Naive thymus-derived CD8-positive, alpha-beta T cell (primary cell): ENCODE data around the gene EIF6. TPM values are rescaled to one million over a fixed set of nuclear protein-coding genes. Genes with fewer than 3 reads are reported as not detected.

ENCODE experiments used
- ATAC-seq, 2 donors: fragments of 150-1000 bp; cut with Tn5 transposase in 1 of 2; sonication (Bioruptor Pico), chemical (Tn5 transposase) in 1 of 2; 1 replicate in 1 of 2; 2 replicates in 1 of 2; pipeline ENCODE4 v1.10.0; 2021; ENCODE audit warnings: mild to moderate bottlenecking in 2 of 2, moderate library complexity in 2 of 2
- POLR2A ChIA-PET: fragments of 350-600 bp; sonication (Branson Sonifier 250); formaldehyde crosslinking; loops from one replicate; lab custom pipeline; 2021; ENCODE audit warnings: antibody characterized with exemption; lab: Charles Lee
- DNase-seq, 10 donors: peaks; one replicate each; pipeline versions ENCODE4 v3.0.0 to v3.0.0-alpha.2; 2020 to 2022
- H3K27ac Mint-ChIP-seq, 10 donors: one replicate each; pipeline ENCODE4 v1.8.0; 2020 to 2022; ENCODE audit warnings: mild to moderate bottlenecking in 10 of 10, mixed read lengths in 10 of 10, moderate library complexity in 4 of 10, inconsistent platforms in 1 of 10
- H3K27me3 Mint-ChIP-seq, 5 donors: one replicate each; pipeline ENCODE4 v1.8.0; 2021 to 2022; ENCODE audit warnings: mixed read lengths in 5 of 5
- H3K36me3 Mint-ChIP-seq, 3 donors: one replicate each; pipeline ENCODE4 v1.8.0; 2020 to 2022; ENCODE audit warnings: mixed read lengths in 3 of 3, mild to moderate bottlenecking in 2 of 3, inconsistent platforms in 1 of 3
- H3K4me1 Mint-ChIP-seq, 4 donors: one replicate each; pipeline ENCODE4 v1.8.0; 2021 to 2022; ENCODE audit warnings: mixed read lengths in 4 of 4
- H3K4me3 Mint-ChIP-seq, 10 donors: one replicate each; pipeline ENCODE4 v1.8.0; 2020 to 2022; ENCODE audit warnings: mild to moderate bottlenecking in 10 of 10, mixed read lengths in 10 of 10, moderate library complexity in 6 of 10, inconsistent platforms in 1 of 10
- H3K9me3 Mint-ChIP-seq, 9 donors: one replicate each; pipeline ENCODE4 v1.8.0; 2020 to 2022; ENCODE audit warnings: mixed read lengths in 9 of 9, mild to moderate bottlenecking in 3 of 9, inconsistent platforms in 1 of 9, moderate library complexity in 1 of 9
- polyA plus RNA-seq, 3 donors: library from polyadenylated mRNA; unstranded; fragments of 300-500 nt; fragmentation: Illumina TruSeq; gene quantifications; one replicate each; pipeline ENCODE4 v1.2.3, GENCODE V29; 2021
- total RNA-seq, 8 experiments: library from RNA in 2 of 8; stranded (reverse) in 2 of 8; gene quantifications; one replicate each; pipeline ENCODE4 v1.2.3 and lab custom pipeline; 2021 to 2026

Gene EIF6
- total and polyA plus RNA-seq, 5 experiments from 2014 or later, result 54.7 to 174 (median 155) TPM

GRCh38 chr20:35307666-35308653 lies 23.4 kb upstream of the EIF6 start:
- Mint-ChIP-seq H3K4me3 (no peak overlapping the region), H3K4me1 (peaks cover 4 to 9% (median 7%) of the 10 kb centered on the region in 4 donors), H3K9me3 (no peaks in the 10 kb centered on the region), H3K36me3 (peaks cover 0 to 32% (median 5%) of the 10 kb centered on the region in 3 donors), H3K27me3 (no peaks in the 10 kb centered on the region), H3K27ac (peak overlapping the region in 4 of 10 donors; percentile 20 to 77 (median 56))
- no peak for ATAC-seq
- no peak for DNase-seq
- POLR2A ChIA-PET, result no interaction called here

- POLR2A ChIA-PET, result no interaction called here
- Mint-ChIP-seq H3K4me3 (no peak overlapping the region), H3K4me1 (peaks cover 2 to 9% (median 7%) of the 10 kb centered on the region in 4 donors), H3K36me3 (peaks cover 0 to 24% (median 2%) of the 10 kb centered on the region in 3 donors), H3K27me3 (no peaks in the 10 kb centered on the region), H3K27ac (peak overlapping the region in 8 of 10 donors; percentile 3 to 46 (median 12)), H3K9me3 (no peaks in the 10 kb centered on the region)
- ATAC-seq (peak; percentile 40 to 43), DNase-seq (peak in 1 of 10 donors; percentile 8)
Observed at GRCh38 chr20:35306931-35307517, 22.5 kb upstream of the EIF6 start.

- Mint-ChIP-seq H3K4me1 (peaks cover 2 to 9% (median 7%) of the 10 kb centered on the region in 4 donors), H3K9me3 (no peaks in the 10 kb centered on the region), H3K27me3 (no peaks in the 10 kb centered on the region), H3K4me3 (no peak overlapping the region), H3K27ac (peak overlapping the region in 5 of 10 donors; percentile 5 to 74 (median 12)), H3K36me3 (peaks cover 0 to 20% (median 2%) of the 10 kb centered on the region in 3 donors)
- DNase-seq (peak in 1 of 10 donors; percentile 23), ATAC-seq (no peak)
- POLR2A ChIA-PET, result interaction anchor here (0.5 to 0.6 kb wide), 2 partner anchors 133 to 186 kb away, joined by 3 read pairs; no protein-coding TSS in a partner anchor
Observed at GRCh38 chr20:35305682-35306556, 21.3 kb upstream of the EIF6 start.

- POLR2A ChIA-PET, result interaction anchor here (0.6 to 0.9 kb wide), 3 partner anchors 109 to 209 kb away, joined by 3 read pairs; no protein-coding TSS in a partner anchor
- Mint-ChIP-seq H3K4me3 (no peak overlapping the region), H3K9me3 (no peaks in the 10 kb centered on the region), H3K27me3 (no peaks in the 10 kb centered on the region), H3K27ac (peak overlapping the region in 5 of 10 donors; percentile 0 to 85 (median 61)), H3K4me1 (peaks cover 2 to 9% (median 7%) of the 10 kb centered on the region in 4 donors), H3K36me3 (peaks cover 0 to 16% (median 2%) of the 10 kb centered on the region in 3 donors)
- no peak for DNase-seq
- no peak for ATAC-seq
Observed at GRCh38 chr20:35304956-35305355, 20.4 kb upstream of the EIF6 start.

GRCh38 chr20:35303735-35304491 lies 19.3 kb upstream of the EIF6 start:
- H3K27me3 Mint-ChIP-seq, result no peaks in the 10 kb centered on the region
- H3K9me3 Mint-ChIP-seq, result no peaks in the 10 kb centered on the region
- POLR2A ChIA-PET, result interaction anchor here (0.8 to 1.4 kb wide), 2 partner anchors 26 to 207 kb away, joined by 3 read pairs; partner anchors contain the start of gene MMP24OS
- peak overlapping the region in 7 of 10 donors; percentile 45 to 85 (median 60) for H3K27ac Mint-ChIP-seq
- peaks cover 0 to 10% (median 2%) of the 10 kb centered on the region in 3 donors for H3K36me3 Mint-ChIP-seq
- H3K4me3 Mint-ChIP-seq, result no peak overlapping the region
- DNase-seq (peak; percentile 63 to 91 (median 82)), ATAC-seq (peak; percentile 97 to 99)
- peaks cover 2 to 9% (median 7%) of the 10 kb centered on the region in 4 donors for H3K4me1 Mint-ChIP-seq

- peaks cover 0 to 10% (median 2%) of the 10 kb centered on the region in 3 donors for H3K36me3 Mint-ChIP-seq
- no peaks in the 10 kb centered on the region for H3K27me3 Mint-ChIP-seq
- H3K4me3 Mint-ChIP-seq, result no peak overlapping the region
- H3K27ac Mint-ChIP-seq, result peak overlapping the region in 3 of 10 donors; percentile 46 to 85 (median 82)
- no peaks in the 10 kb centered on the region for H3K9me3 Mint-ChIP-seq
- POLR2A ChIA-PET, result interaction anchor here (1.4 kb wide), 1 partner anchor 25 kb away, joined by 3 read pairs; the partner anchor contains the start of gene MMP24OS
- peaks cover 4 to 9% (median 7%) of the 10 kb centered on the region in 4 donors for H3K4me1 Mint-ChIP-seq
- ATAC-seq (no peak), DNase-seq (no peak)
Observed at GRCh38 chr20:35303382-35303734, 18.8 kb upstream of the EIF6 start.

- Mint-ChIP-seq H3K4me3 (no peak overlapping the region), H3K36me3 (peaks cover 0 to 6% (median 2%) of the 10 kb centered on the region in 3 donors), H3K27ac (peak overlapping the region in 1 of 10 donors; percentile 73), H3K27me3 (no peaks in the 10 kb centered on the region), H3K9me3 (no peaks in the 10 kb centered on the region), H3K4me1 (peaks cover 4 to 9% (median 7%) of the 10 kb centered on the region in 4 donors)
- POLR2A ChIA-PET, result interaction anchor here (0.5 to 1.4 kb wide), 2 partner anchors 25 to 997 kb away, joined by 3 to 5 read pairs; partner anchors contain the start of gene MMP24OS
- ATAC-seq, result no peak
- no peak for DNase-seq
Observed at GRCh38 chr20:35302421-35303335, 18.1 kb upstream of the EIF6 start.

- H3K27me3 Mint-ChIP-seq, result no peaks in the 10 kb centered on the region
- peaks cover 0 to 4% (median 2%) of the 10 kb centered on the region in 3 donors for H3K36me3 Mint-ChIP-seq
- H3K27ac Mint-ChIP-seq, result peak overlapping the region in 2 of 10 donors; percentile 13 to 66
- ATAC-seq (no peak), DNase-seq (no peak)
- H3K4me1 Mint-ChIP-seq, result peaks cover 4 to 9% (median 7%) of the 10 kb centered on the region in 4 donors
- H3K4me3 Mint-ChIP-seq, result no peak overlapping the region
- no peaks in the 10 kb centered on the region for H3K9me3 Mint-ChIP-seq
- POLR2A ChIA-PET, result no interaction called here
Observed at GRCh38 chr20:35301426-35301825, 16.9 kb upstream of the EIF6 start.

GRCh38 chr20:35300469-35301262 lies 16.1 kb upstream of the EIF6 start:
- ATAC-seq (no peak), DNase-seq (no peak)
- Mint-ChIP-seq H3K4me3 (no peak overlapping the region), H3K27ac (peak overlapping the region in 3 of 10 donors; percentile 75 to 87 (median 85)), H3K27me3 (no peaks in the 10 kb centered on the region), H3K4me1 (peaks cover 4 to 8% (median 6%) of the 10 kb centered on the region in 4 donors), H3K9me3 (no peaks in the 10 kb centered on the region), H3K36me3 (no peaks in the 10 kb centered on the region)
- POLR2A ChIA-PET, result interaction anchor here (1.0 kb wide), 1 partner anchor 17 kb away, joined by 3 read pairs; the partner anchor contains the start of gene EIF6

GRCh38 chr20:35299780-35300179 lies 15.2 kb upstream of the EIF6 start:
- Mint-ChIP-seq H3K4me3 (no peak overlapping the region), H3K9me3 (no peaks in the 10 kb centered on the region), H3K27me3 (no peaks in the 10 kb centered on the region), H3K27ac (peak overlapping the region in 4 of 10 donors; percentile 6 to 75 (median 35)), H3K4me1 (peaks cover 3 to 8% (median 5%) of the 10 kb centered on the region in 4 donors), H3K36me3 (no peaks in the 10 kb centered on the region)
- no peak for DNase-seq
- ATAC-seq, result no peak
- POLR2A ChIA-PET, result no interaction called here
